H9 (cell line): ENCODE measurements around the gene SLC13A1. TPM values are rescaled to one million over a fixed set of nuclear protein-coding genes. Genes with fewer than 3 reads are reported as not detected.

Experiments used
- DNase-seq: peaks from one replicate; pipeline ENCODE4 v3.0.0-alpha.2; 2017
- H2AFZ ChIP-seq: one replicate; pipeline ENCODE4 v1.6.1; 2013; ENCODE audit warnings: mild to moderate bottlenecking, low read length, control low read depth, moderate library complexity
- H2AK5ac ChIP-seq: 2 replicates; pipeline ENCODE4 v1.6.1; 2013; ENCODE audit warnings: low read length, control low read depth, mixed read lengths; ENCODE audit not compliant: insufficient read length
- H2BK120ac ChIP-seq: one replicate; pipeline ENCODE4 v1.6.1; 2013; ENCODE audit warnings: low read depth, mild to moderate bottlenecking, low read length, control low read depth, inconsistent platforms; ENCODE audit not compliant: poor library complexity, severe bottlenecking
- H2BK12ac ChIP-seq: 2 replicates; pipeline ENCODE4 v1.6.1; 2013; ENCODE audit warnings: low read length, control low read depth, mixed read lengths, low read depth; ENCODE audit not compliant: insufficient read length
- H2BK15ac ChIP-seq: 2 replicates; pipeline ENCODE4 v1.6.1; 2013; ENCODE audit warnings: low read depth, low read length, control low read depth
- H2BK20ac ChIP-seq: one replicate; pipeline ENCODE4 v1.6.1; 2013; ENCODE audit warnings: low read depth, mild to moderate bottlenecking, low read length, control low read depth, inconsistent platforms; ENCODE audit not compliant: poor library complexity, severe bottlenecking
- H2BK5ac ChIP-seq: 2 replicates; pipeline ENCODE4 v1.6.1; 2013; ENCODE audit warnings: low read length, control low read depth, mixed read lengths; ENCODE audit not compliant: insufficient read length
- H3K14ac ChIP-seq: 2 replicates; pipeline ENCODE4 v1.6.1; 2013; ENCODE audit warnings: low read length, control low read depth; ENCODE audit not compliant: insufficient read depth
- H3K18ac ChIP-seq: 2 replicates; pipeline ENCODE4 v1.6.1; 2013; ENCODE audit warnings: low read depth, mild to moderate bottlenecking, mixed read lengths, low read length, control low read depth; ENCODE audit not compliant: insufficient read length
- H3K23ac ChIP-seq: 2 replicates; pipeline ENCODE4 v1.6.1; 2013; ENCODE audit warnings: low read length, control low read depth, mixed read lengths, low read depth; ENCODE audit not compliant: insufficient read length
- H3K23me2 ChIP-seq: 2 replicates; pipeline ENCODE4 v1.6.1; 2013; ENCODE audit warnings: low read depth, mild to moderate bottlenecking, mixed read lengths, low read length, control low read depth; ENCODE audit not compliant: insufficient read length, poor library complexity, severe bottlenecking
- H3K27ac ChIP-seq: 2 replicates; pipeline ENCODE4 v1.5.1; 2013; ENCODE audit warnings: low read length, control low read depth, mixed read lengths, low read depth; ENCODE audit not compliant: insufficient read length
- H3K27me3 ChIP-seq: 2 replicates; pipeline ENCODE4 v1.6.1; 2013; ENCODE audit warnings: low read length, control low read depth, inconsistent platforms; ENCODE audit not compliant: insufficient read depth
- H3K4ac ChIP-seq: 2 replicates; pipeline ENCODE4 v1.6.1; 2013; ENCODE audit warnings: low read depth, mild to moderate bottlenecking, control low read depth, inconsistent platforms, low read length, moderate library complexity
- H3K4me1 ChIP-seq: 2 replicates; pipeline ENCODE4 v1.6.1; 2013; ENCODE audit warnings: low read length, control low read depth, inconsistent platforms; ENCODE audit not compliant: insufficient read depth
- H3K4me2 ChIP-seq: 2 replicates; pipeline ENCODE4 v1.6.1; 2013; ENCODE audit warnings: low read length, control low read depth, mixed read lengths; ENCODE audit not compliant: insufficient read length, insufficient read depth
- H3K56ac ChIP-seq: 2 replicates; pipeline ENCODE4 v1.6.1; 2013; ENCODE audit warnings: low read depth, mild to moderate bottlenecking, mixed read lengths, low read length, control low read depth; ENCODE audit not compliant: insufficient read length
- H3K79me1 ChIP-seq: 2 replicates; pipeline ENCODE4 v1.6.1; 2013; ENCODE audit warnings: low read depth, mild to moderate bottlenecking, moderate library complexity, low read length, control low read depth, inconsistent platforms; ENCODE audit not compliant: insufficient read depth, poor library complexity, severe bottlenecking
- H3K79me2 ChIP-seq: 2 replicates; pipeline ENCODE4 v1.6.1; 2013; ENCODE audit warnings: low read length, control low read depth, inconsistent platforms; ENCODE audit not compliant: insufficient read depth
- H3K9ac ChIP-seq: 2 replicates; pipeline ENCODE4 v1.6.1; 2013; ENCODE audit warnings: low read length, control low read depth, mixed read lengths; ENCODE audit not compliant: insufficient read length; ENCODE audit errors: extremely low read depth
- H3K9me3 ChIP-seq: one replicate; pipeline ENCODE4 v1.6.1; 2013; ENCODE audit warnings: low read depth, low read length, inconsistent platforms; ENCODE audit not compliant: control insufficient read depth
- H3T11ph ChIP-seq: one replicate; pipeline ENCODE4 v1.6.1; 2013; ENCODE audit warnings: mild to moderate bottlenecking, low read length, control low read depth, inconsistent platforms
- H4K20me1 ChIP-seq: one replicate; pipeline ENCODE4 v1.6.1; 2013; ENCODE audit not compliant: control insufficient read depth, insufficient read length, insufficient read depth
- H4K5ac ChIP-seq: 2 replicates; pipeline ENCODE4 v1.6.1; 2013; ENCODE audit warnings: low read depth, mild to moderate bottlenecking, mixed read lengths, low read length, control low read depth; ENCODE audit not compliant: insufficient read length
- H4K8ac ChIP-seq: replicated peaks from 2 replicates; pipeline ENCODE4 v1.6.1; 2013; ENCODE audit warnings: low read length, control low read depth, mixed read lengths, low read depth; ENCODE audit not compliant: insufficient read length
- H4K91ac ChIP-seq: 2 replicates; pipeline ENCODE4 v1.6.1; 2013; ENCODE audit warnings: low read depth, mild to moderate bottlenecking, moderate library complexity, mixed read lengths, low read length, control low read depth; ENCODE audit not compliant: insufficient read length
- H3K27ac Mint-ChIP-seq, 3 experiments: 2 replicates in 2 of 3; 3 replicates in 1 of 3; pipeline ENCODE4 v1.8.0; 2020 to 2021; ENCODE audit warnings: mixed read lengths in 3 of 3, mild to moderate bottlenecking in 1 of 3, moderate library complexity in 1 of 3
- H3K27me3 Mint-ChIP-seq: 2 replicates; pipeline ENCODE4 v1.8.0; 2021; ENCODE audit warnings: low read depth, mild to moderate bottlenecking, moderate library complexity, mixed read lengths
- H3K36me3 Mint-ChIP-seq, 3 experiments: 2 replicates in 2 of 3; 3 replicates in 1 of 3; pipeline ENCODE4 v1.8.0; 2020 to 2021; ENCODE audit warnings: low read depth in 3 of 3, mixed read lengths in 3 of 3; ENCODE audit not compliant: insufficient read depth in 1 of 3
- H3K4me1 Mint-ChIP-seq, 2 experiments: 2 replicates each; pipeline ENCODE4 v1.8.0; 2020; ENCODE audit warnings: mixed read lengths in 2 of 2
- H3K4me3 Mint-ChIP-seq, 2 experiments: 2 replicates in 1 of 2; 3 replicates in 1 of 2; pipeline ENCODE4 v1.8.0; 2020 to 2021; ENCODE audit warnings: mild to moderate bottlenecking in 2 of 2, mixed read lengths in 2 of 2, moderate library complexity in 1 of 2
- H3K9me3 Mint-ChIP-seq, 2 experiments: 2 replicates in 1 of 2; 3 replicates in 1 of 2; pipeline ENCODE4 v1.8.0; 2020; ENCODE audit warnings: mild to moderate bottlenecking in 2 of 2, mixed read lengths in 2 of 2, moderate library complexity in 1 of 2
- CTCF ChIP-seq: fragments of 200-600 bp; sonication (generic); conservative IDR thresholded peaks from 3 replicates; pipeline ENCODE4 v1.8.0; 2021; ENCODE audit warnings: antibody characterized with exemption, mild to moderate bottlenecking
- WGBS: extraction: QIAGEN DNeasy Blood & Tissue Kit; methylation state at CpG from one replicate; pipeline ENCODE4 v1.1.7; 2013; ENCODE audit warnings: missing lambda C conversion rate, low lambda C conversion rate, mixed read lengths; ENCODE audit not compliant: insufficient read length; ENCODE audit errors: extremely low coverage; 5-methylcytosine and 5-hydroxymethylcytosine counted together
- total RNA-seq: library from RNA; stranded (reverse); gene quantifications from 2 replicates; pipeline ENCODE4 v1.2.1, GENCODE V29; 2021

The SLC13A1 gene
- total RNA-seq, 1 experiment from 2014 or later: not detected

- Histone ChIP-seq H2BK20ac (no peak overlapping the region), H2AFZ (no peak overlapping the region), H2BK5ac (no peak overlapping the region), H3K79me1 (no peaks in the 10 kb centered on the region), H4K5ac (no peak overlapping the region), H3K27ac (no peak overlapping the region), H2BK12ac (no peak overlapping the region), H3K27me3 (no peaks in the 10 kb centered on the region), H3K9me3 (no peaks in the 10 kb centered on the region), H2BK120ac (no peak overlapping the region), H2BK15ac (no peak overlapping the region), H4K20me1 (no peaks in the 10 kb centered on the region), H3K23me2 (no peaks in the 10 kb centered on the region), H3T11ph (no peak overlapping the region), H3K4ac (no peak overlapping the region), H3K56ac (no peak overlapping the region), H3K9ac (no peak overlapping the region), H3K14ac (no peak overlapping the region), H3K79me2 (no peaks in the 10 kb centered on the region), H3K23ac (no peak overlapping the region), H4K8ac (no peak overlapping the region), H3K18ac (no peak overlapping the region), H4K91ac (no peak overlapping the region), H3K4me2 (no peak overlapping the region), H3K4me1 (no peaks in the 10 kb centered on the region), H2AK5ac (no peak overlapping the region)
- H3K36me3 Mint-ChIP-seq: no peaks in the 10 kb centered on the region
- H3K9me3 Mint-ChIP-seq: no peaks in the 10 kb centered on the region
- no peak for DNase-seq
- TF ChIP-seq CTCF: no peak
- H3K4me1 Mint-ChIP-seq: no peaks in the 10 kb centered on the region
- no CpG with 5 or more reads among the region's 1 CpG for WGBS
- H3K27me3 Mint-ChIP-seq: no peaks in the 10 kb centered on the region
- H3K27ac Mint-ChIP-seq: no peak overlapping the region
- no peak overlapping the region for H3K4me3 Mint-ChIP-seq
These were observed 63.8 kb downstream of the SLC13A1 start for GRCh38 chr7:123135960-123136359.
